DMS 273 (cell line): Measurements from ENCODE around the gene RPUSD2.

Experiments used
- DNase-seq: peaks from one replicate; lab custom pipeline; 2025; ENCODE audit not compliant: unreplicated experiment; lab: John Stamatoyannopoulos, UW

Gene RPUSD2

GRCh38 chr15:40569129-40569953 lies at the start of gene RPUSD2:
RPUSD2 (plus strand) TSS chr15:40569299; CDS start chr15:40569338, 39 bp downstream.
- peak; percentile 94 for DNase-seq

- DNase-seq, result no peak
Measured at GRCh38 chr15:40523611-40524010, 45.5 kb upstream of the RPUSD2 start.

DNA sequence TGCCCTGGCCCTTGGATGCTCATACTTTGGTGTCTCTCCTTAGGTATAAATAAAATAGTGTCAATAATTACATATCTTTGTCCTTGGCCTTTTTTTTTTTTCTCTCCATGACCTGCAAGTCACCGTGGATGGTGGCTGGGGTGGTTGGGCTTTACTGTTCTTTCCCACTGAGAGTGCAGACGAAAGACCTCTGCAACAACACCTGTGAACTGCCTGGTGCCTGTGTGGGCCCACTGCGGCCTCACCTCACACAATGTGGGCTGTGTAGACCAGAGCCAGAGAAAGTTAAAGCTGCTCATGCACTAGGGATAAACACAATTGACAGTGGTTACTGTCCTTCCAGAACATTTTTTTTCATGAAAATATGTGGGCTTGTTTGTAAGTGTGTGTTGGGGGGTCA lies 43.2 kb upstream of the RPUSD2 start:
- no peak for DNase-seq

DNA sequence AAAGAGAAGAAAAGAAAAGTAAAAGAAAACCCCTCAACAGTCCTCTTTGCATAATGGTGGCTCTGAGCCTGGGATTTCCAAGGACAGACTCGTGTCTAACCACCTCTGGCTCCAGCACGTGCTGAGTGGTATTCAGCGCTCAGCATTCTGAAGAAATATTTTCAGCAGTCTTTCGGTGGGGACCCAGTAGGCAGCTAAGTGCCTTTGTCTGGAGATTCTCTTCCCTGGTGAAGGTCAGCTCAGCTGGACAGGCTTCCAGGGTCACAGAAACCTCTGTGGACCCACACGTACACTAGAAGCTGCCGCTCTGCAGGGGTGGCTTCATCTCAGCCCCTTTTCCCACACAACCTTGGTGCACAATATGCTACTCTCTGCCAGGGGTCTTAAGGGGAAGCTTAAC lies 40.3 kb upstream of the RPUSD2 start:
- no peak for DNase-seq

DNA sequence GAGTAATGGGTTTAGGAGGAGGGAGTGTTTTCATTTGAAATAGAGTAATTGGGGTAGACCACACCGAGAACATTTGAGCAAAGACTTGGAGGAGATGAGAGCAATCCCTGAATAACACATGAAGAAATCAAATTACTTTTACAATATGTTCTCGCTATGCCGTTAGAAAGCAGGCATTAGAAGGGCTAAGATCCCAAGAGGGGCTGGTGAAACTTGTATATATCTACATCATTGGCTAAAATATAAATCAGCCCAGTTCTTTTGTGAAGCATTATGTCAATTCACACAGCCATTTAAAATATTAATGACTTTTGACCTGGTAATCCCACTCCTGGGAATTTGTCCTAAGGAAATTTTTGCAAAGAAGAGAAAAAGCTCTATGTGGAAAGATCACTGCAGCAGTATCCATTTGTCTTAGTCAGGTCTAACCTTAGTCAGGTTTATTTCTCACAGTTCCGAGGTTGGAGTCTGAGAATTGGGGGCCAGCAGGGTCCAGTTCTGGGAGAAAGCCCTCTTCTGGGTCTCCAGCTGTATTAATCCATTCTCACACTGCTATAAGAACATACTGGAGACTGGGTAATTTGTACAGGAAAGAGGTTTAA lies 35.2 kb upstream of the RPUSD2 start:
- DNase-seq, result no peak

DNA sequence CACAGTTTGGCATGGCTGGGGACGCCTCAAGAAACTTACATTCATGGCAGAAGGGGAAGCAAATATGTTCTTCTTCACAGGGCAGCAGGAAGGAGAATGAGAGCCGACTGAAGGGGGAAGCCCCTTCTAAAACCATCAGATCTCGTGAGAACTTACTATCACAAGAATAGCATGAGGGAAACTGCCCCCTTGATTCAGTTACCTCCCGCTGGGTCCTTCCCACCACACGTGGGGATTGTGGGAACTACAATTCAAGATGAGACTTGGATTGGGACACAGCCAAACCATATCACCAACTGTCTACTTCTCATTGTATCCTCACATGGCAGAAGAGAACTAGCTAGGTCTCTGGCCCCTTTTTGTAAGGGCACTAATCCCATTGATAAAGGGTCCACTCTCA lies 34.7 kb upstream of the RPUSD2 start:
- DNase-seq, result no peak

GRCh38 chr15:40536501-40536900 lies 32.6 kb upstream of the RPUSD2 start:
- no peak for DNase-seq

DNA sequence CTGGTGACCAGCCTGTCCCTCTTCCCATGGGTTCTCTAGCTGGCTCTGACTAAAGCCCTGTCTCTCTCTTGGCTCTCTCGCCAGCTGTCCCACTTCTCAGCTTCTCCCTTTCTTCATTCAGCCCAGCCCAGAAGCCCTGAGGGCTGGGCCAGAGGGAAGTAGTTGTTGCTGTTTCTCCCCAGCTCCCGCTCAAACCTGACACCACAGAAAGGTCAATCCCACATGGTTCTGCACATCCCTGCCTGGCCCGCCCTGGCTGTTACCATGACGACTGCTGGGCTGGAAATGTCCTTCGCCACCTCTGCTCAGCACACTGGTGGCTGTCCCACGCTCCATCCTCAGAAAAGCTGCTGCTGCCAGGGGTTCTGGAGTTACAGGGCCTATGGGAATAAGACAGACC lies 30.1 kb upstream of the RPUSD2 start:
- DNase-seq, result no peak

- no peak for DNase-seq
Measured at GRCh38 chr15:40543082-40543481, 26.0 kb upstream of the RPUSD2 start.

- DNase-seq, result no peak
Measured at GRCh38 chr15:40543631-40544294, 25.3 kb upstream of the RPUSD2 start.

DNA sequence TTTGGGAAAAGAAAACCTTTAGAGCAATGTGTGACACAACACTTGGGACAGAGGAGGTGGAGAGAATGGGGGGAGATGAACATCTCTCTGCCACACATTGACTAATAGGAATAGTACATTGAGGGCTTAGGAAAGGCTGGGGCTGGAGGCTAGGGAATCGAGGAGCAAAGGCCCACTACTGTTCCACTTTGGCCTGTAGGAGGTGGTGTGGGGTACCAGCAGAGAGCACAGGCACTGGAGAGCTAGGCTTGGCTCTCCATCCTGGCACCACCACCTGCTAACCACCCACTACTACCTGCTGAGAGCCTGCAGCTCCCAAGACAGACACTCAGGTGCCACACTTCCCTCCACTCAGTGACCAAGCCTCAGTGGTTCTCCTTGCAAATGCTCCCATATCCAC lies 23.6 kb upstream of the RPUSD2 start:
- DNase-seq, result no peak

- no peak for DNase-seq
Measured at GRCh38 chr15:40548610-40549009, 20.5 kb upstream of the RPUSD2 start.

- no peak for DNase-seq
Measured at GRCh38 chr15:40549894-40550293, 19.2 kb upstream of the RPUSD2 start.

DNA sequence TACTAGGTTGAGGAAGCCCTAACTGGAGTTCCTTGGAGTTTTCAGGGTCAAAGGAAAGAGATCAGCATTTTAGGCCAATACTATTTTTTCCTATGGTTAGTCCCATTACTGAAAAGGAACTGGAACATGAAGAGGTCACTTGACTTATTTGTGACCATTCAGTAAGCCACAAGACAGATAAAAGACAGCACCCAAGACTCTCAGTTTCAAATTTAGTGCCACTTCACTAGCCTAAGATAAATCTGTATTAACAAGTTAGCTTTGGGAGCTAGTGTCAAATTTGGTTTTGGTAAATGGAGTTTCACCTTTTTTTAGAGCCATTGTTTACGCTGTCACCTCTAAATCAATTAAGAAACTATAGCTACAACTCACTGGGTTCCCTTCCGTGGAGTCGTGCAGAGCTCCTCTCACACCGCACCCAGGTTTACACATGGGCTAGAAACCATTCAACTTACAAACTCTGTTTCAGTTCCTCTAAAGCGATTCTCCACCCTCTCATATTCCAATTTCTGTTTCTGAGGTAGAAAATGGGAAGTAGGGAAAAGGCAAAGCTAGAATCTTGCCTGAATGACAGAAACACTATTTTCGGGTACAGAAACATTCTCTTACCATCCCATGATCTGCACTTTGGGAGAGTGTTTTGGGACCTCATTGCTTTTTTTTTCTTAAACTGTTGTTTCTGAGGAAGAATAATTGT lies 18.6 kb upstream of the RPUSD2 start:
- no peak for DNase-seq

- peak; percentile 73 for DNase-seq
Measured at GRCh38 chr15:40554161-40554525, 15.0 kb upstream of the RPUSD2 start.

DNA sequence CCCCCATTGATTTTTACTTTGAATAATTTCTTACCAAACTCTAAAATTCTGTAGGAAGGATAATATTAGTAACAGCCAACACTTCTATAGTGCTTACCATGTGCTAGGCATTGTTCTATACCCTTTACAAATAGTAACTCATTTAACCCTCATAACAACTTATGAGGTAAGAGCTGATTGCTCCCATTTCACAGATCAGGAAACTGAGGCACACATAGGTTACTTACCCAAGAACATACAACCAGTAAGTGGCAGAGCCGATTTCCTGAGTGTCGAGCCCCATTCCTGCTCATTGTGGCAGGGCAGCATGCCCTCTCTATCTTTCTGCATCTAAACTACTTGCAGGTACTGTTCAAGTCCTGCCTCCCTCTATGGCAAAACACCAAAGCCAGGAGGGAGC lies 13.2 kb upstream of the RPUSD2 start:
- no peak for DNase-seq

GRCh38 chr15:40558952-40559742 lies 10.0 kb upstream of the RPUSD2 start:
- no peak for DNase-seq

DNA sequence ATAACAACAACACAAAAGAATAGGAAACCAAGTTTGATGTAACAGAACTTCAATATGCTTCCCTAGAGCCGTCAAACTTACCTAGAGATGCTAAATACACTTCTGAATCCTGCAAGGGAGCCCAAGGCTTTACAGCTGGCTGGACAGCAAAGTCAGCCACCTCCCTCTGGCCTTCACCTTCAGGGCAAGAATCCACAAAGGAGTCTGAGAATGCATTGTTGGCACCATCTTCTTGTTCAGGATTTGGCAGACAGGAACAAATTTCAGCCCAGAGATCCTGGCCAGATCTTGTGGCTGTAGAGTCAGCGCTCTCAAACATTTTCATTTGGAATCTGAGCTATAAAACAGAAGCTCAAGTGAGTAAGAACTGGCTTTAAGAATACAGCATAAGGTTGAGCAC lies 6.4 kb upstream of the RPUSD2 start:
- DNase-seq, result no peak

DNA sequence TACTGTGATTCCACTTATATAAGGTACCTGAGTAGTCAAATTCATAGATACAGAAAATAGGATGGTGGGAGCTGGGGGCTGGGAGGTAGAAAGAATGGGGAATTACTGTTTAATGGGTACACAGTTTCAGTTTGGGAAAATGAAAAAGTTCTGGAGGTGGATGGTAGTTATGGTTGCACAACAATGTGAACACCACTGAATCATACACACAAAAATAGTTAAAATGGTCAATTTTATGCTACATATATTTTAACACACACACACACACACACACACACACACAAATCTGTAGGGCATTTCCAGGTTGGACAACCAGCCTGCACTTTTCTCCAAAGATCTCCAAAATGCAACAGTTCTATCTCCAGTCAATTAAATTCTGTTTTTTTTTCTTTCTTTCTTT lies 5.7 kb upstream of the RPUSD2 start:
- DNase-seq, result no peak

GRCh38 chr15:40564591-40565332 lies 4.3 kb upstream of the RPUSD2 start, which contains the start of gene CCDC32:
CCDC32 (minus strand) TSS chr15:40565042; CDS start chr15:40563015, 2,027 bp downstream.
- DNase-seq, result peak; percentile 99
